Measurements from ENCODE around the gene DIP2A. TPM values are rescaled to one million over a fixed set of nuclear protein-coding genes. Genes with fewer than 3 reads are reported as not detected.

DIP2A gene
- polyA plus RNA-seq, 1 donor (not counting 4 experiments of a cell fraction or from before 2014, with no cell fraction given): 41.6 TPM

- peaks cover 45% of the 10 kb centered on the region for H3K79me2 ChIP-seq (ENCODE audit: control insufficient read depth, insufficient read depth, low read length)
- peaks cover 3% of the 10 kb centered on the region for H3K9me1 ChIP-seq (ENCODE audit: control insufficient read depth, extremely low read depth, insufficient read depth, low read length)
- H3K9me3 ChIP-seq (ENCODE audit: control insufficient read depth, low read depth, low read length): no peaks in the 10 kb centered on the region
- TF ChIP-seq CTCF (optimal IDR thresholded peaks at IDR 0.05 in 1 of 3, IDR thresholded peaks at IDR 0.05 in 1 of 3, conservative IDR thresholded peaks at IDR 0.05 in 1 of 3; ENCODE audit: extremely low read depth in 1 of 3, insufficient read depth in 2 of 3, low read length in 3 of 3) (no peak), EZH2 (IDR thresholded peaks at IDR 0.05; ENCODE audit: low read length) (no peak)
- H3K36me3 ChIP-seq (ENCODE audit: control insufficient read depth in 2 of 2, extremely low read depth in 1 of 2, insufficient read depth in 2 of 2, low read length in 2 of 2): peaks cover 19% of the 10 kb centered on the region in 2 experiments
- no peaks in the 10 kb centered on the region for H3K4me1 ChIP-seq (ENCODE audit: control insufficient read depth, extremely low read depth, insufficient read depth, low read length)
- no peak overlapping the region for H2AFZ ChIP-seq (ENCODE audit: control insufficient read depth, low read length)
- H3K27ac ChIP-seq (ENCODE audit: control insufficient read depth, insufficient read depth, low read length): no peak overlapping the region
- peaks cover 3% of the 10 kb centered on the region for H4K20me1 ChIP-seq (ENCODE audit: control insufficient read depth, extremely low read depth, insufficient read depth, low read length)
- FAIRE-seq (no peak), DNase-seq (ENCODE audit: low read depth, low spot score) (no peak)
- no peak overlapping the region for H3K4me3 ChIP-seq (ENCODE audit: control insufficient read depth in 2 of 3, extremely low read depth in 1 of 3, insufficient read depth in 2 of 3, low read depth in 1 of 3, low read length in 3 of 3)
- H3K27me3 ChIP-seq (ENCODE audit: control insufficient read depth, extremely low read depth, insufficient read depth, low read length): no peaks in the 10 kb centered on the region
- no peak overlapping the region for H3K9ac ChIP-seq (ENCODE audit: control insufficient read depth, extremely low read depth, insufficient read depth, low read length)
- no peak overlapping the region for H3K4me2 ChIP-seq (ENCODE audit: control insufficient read depth, extremely low read depth, insufficient read depth, low read depth, low read length)
- dilution Hi-C loops (cut with MboI; ENCODE audit: extremely low pct_ligation_motif_present, low sequenced_read_pairs): no loop called here
These were observed 30.5 kb downstream of the DIP2A start for GRCh38 chr21:46489162-46489663.

GRCh38 chr21:46489800-46490199 is 31.1 kb downstream of the DIP2A start:
- Histone ChIP-seq H3K9me1 (ENCODE audit: control insufficient read depth, extremely low read depth, insufficient read depth, low read length) (no peaks in the 10 kb centered on the region), H3K36me3 (ENCODE audit: control insufficient read depth in 2 of 2, extremely low read depth in 1 of 2, insufficient read depth in 2 of 2, low read length in 2 of 2) (peaks cover 19% of the 10 kb centered on the region in 2 experiments), H3K79me2 (ENCODE audit: control insufficient read depth, insufficient read depth, low read length) (peaks cover 43% of the 10 kb centered on the region), H2AFZ (ENCODE audit: control insufficient read depth, low read length) (no peak overlapping the region), H3K27me3 (ENCODE audit: control insufficient read depth, extremely low read depth, insufficient read depth, low read length) (no peaks in the 10 kb centered on the region), H3K9ac (ENCODE audit: control insufficient read depth, extremely low read depth, insufficient read depth, low read length) (no peak overlapping the region), H3K9me3 (ENCODE audit: control insufficient read depth, low read depth, low read length) (no peaks in the 10 kb centered on the region), H3K4me2 (ENCODE audit: control insufficient read depth, extremely low read depth, insufficient read depth, low read depth, low read length) (no peak overlapping the region), H3K27ac (ENCODE audit: control insufficient read depth, insufficient read depth, low read length) (no peak overlapping the region), H3K4me3 (ENCODE audit: control insufficient read depth in 2 of 3, extremely low read depth in 1 of 3, insufficient read depth in 2 of 3, low read depth in 1 of 3, low read length in 3 of 3) (no peak overlapping the region), H3K4me1 (ENCODE audit: control insufficient read depth, extremely low read depth, insufficient read depth, low read length) (no peaks in the 10 kb centered on the region), H4K20me1 (ENCODE audit: control insufficient read depth, extremely low read depth, insufficient read depth, low read length) (peaks cover 3% of the 10 kb centered on the region)
- no peak for FAIRE-seq
- TF ChIP-seq EZH2 (IDR thresholded peaks at IDR 0.05; ENCODE audit: low read length) (no peak), CTCF (optimal IDR thresholded peaks at IDR 0.05 in 1 of 3, IDR thresholded peaks at IDR 0.05 in 1 of 3, conservative IDR thresholded peaks at IDR 0.05 in 1 of 3; ENCODE audit: extremely low read depth in 1 of 3, insufficient read depth in 2 of 3, low read length in 3 of 3) (no peak)
- dilution Hi-C loops (cut with MboI; ENCODE audit: extremely low pct_ligation_motif_present, low sequenced_read_pairs): no loop called here
- DNase-seq (ENCODE audit: low read depth, low spot score): no peak

Data from keratinocyte (primary cell).